Measurements from ENCODE around the gene TTLL1.

GRCh38 chr22:43080616-43081015 is 8.6 kb downstream of the TTLL1 start:
- no peak for TF ChIP-seq CTCF (conservative IDR thresholded peaks at IDR 0.05; ENCODE audit: low read depth in 2 of 2)
- no peak for TF ChIP-seq EZH2 (IDR thresholded peaks at IDR 0.05; ENCODE audit: low read depth, unreplicated experiment)
- TF ChIP-seq POLR2AphosphoS5 (IDR thresholded peaks at IDR 0.05; ENCODE audit: low read depth), result no peak
- TF ChIP-seq EZH2phosphoT487 (IDR thresholded peaks at IDR 0.05; ENCODE audit: unreplicated experiment), result no peak
- TF ChIP-seq ZNF331 (CRISPR knock-in tag; IDR thresholded peaks at IDR 0.05; ENCODE audit: low read depth), result no peak
- no peak for TF ChIP-seq CREB1 (CRISPR knock-in tag; IDR thresholded peaks at IDR 0.05; ENCODE audit: low read depth)
- no peak for TF ChIP-seq JUNB (IDR thresholded peaks at IDR 0.05; ENCODE audit: unreplicated experiment)
- no peak for TF ChIP-seq ZNF462 (CRISPR knock-in tag; IDR thresholded peaks at IDR 0.05)

Data from GM23338 (cell line).